HL-60 (cell line): ENCODE results near the gene IFI44L.

ENCODE experiments used
- DNase-seq, 2 experiments: peaks; one replicate each; pipeline ENCODE4 v3.0.0-alpha.2; 2010 to 2020; ENCODE audit warnings: low read depth in 1 of 2, low spot score in 1 of 2
- H3K27ac ChIP-seq: fragments of 250-450 bp; sonication (Bioruptor Pico); replicated peaks from 2 replicates; pipeline ENCODE4 v1.5.1; 2020; ENCODE audit warnings: mild to moderate bottlenecking, moderate library complexity
- H3K27me3 ChIP-seq: fragments of 250-450 bp; sonication (Bioruptor Pico); 2 replicates; pipeline ENCODE4 v1.5.1; 2021; ENCODE audit warnings: mild to moderate bottlenecking, moderate library complexity; ENCODE audit not compliant: insufficient read depth, poor library complexity, severe bottlenecking
- H3K4me3 ChIP-seq: replicated peaks from 2 replicates; pipeline ENCODE4 v1.5.1; 2011; ENCODE audit warnings: mild to moderate bottlenecking, control low read depth, low read length; ENCODE audit not compliant: insufficient read depth
- GABPA ChIP-seq: IDR thresholded peaks from 2 replicates; pipeline ENCODE4 v1.6.1; 2012; ENCODE audit warnings: low read depth
- POLR2AphosphoS5 ChIP-seq: IDR thresholded peaks from 2 replicates; pipeline ENCODE4 v1.6.1; 2012; ENCODE audit warnings: low read depth
- SPI1 ChIP-seq: IDR thresholded peaks from 2 replicates; pipeline ENCODE4 v1.6.1; 2012; ENCODE audit warnings: low read depth, mild to moderate bottlenecking, borderline replicate concordance
- TF ChIP-seq, protein P1 (sequence below): IDR thresholded peaks from 2 replicates; pipeline ENCODE4 v1.6.1; 2012; ENCODE audit warnings: low read depth; ENCODE audit not compliant: insufficient replicate concordance
- TF ChIP-seq, protein P2 (sequence below): IDR thresholded peaks from one replicate; pipeline ENCODE4 v1.5.1; 2011; ENCODE audit warnings: low read length, control low read depth, inconsistent platforms; ENCODE audit not compliant: insufficient read depth

IFI44L gene

GRCh38 chr1:78624035-78624434 is 3.8 kb downstream of the IFI44L start:
- no peak overlapping the region for H3K4me3 ChIP-seq
- H3K27ac ChIP-seq: no peak overlapping the region
- peaks cover 2% of the 10 kb centered on the region for H3K27me3 ChIP-seq
- TF ChIP-seq POLR2AphosphoS5 (no peak), GABPA (no peak), SPI1 (no peak)
- TF ChIP-seq, protein P1, sequence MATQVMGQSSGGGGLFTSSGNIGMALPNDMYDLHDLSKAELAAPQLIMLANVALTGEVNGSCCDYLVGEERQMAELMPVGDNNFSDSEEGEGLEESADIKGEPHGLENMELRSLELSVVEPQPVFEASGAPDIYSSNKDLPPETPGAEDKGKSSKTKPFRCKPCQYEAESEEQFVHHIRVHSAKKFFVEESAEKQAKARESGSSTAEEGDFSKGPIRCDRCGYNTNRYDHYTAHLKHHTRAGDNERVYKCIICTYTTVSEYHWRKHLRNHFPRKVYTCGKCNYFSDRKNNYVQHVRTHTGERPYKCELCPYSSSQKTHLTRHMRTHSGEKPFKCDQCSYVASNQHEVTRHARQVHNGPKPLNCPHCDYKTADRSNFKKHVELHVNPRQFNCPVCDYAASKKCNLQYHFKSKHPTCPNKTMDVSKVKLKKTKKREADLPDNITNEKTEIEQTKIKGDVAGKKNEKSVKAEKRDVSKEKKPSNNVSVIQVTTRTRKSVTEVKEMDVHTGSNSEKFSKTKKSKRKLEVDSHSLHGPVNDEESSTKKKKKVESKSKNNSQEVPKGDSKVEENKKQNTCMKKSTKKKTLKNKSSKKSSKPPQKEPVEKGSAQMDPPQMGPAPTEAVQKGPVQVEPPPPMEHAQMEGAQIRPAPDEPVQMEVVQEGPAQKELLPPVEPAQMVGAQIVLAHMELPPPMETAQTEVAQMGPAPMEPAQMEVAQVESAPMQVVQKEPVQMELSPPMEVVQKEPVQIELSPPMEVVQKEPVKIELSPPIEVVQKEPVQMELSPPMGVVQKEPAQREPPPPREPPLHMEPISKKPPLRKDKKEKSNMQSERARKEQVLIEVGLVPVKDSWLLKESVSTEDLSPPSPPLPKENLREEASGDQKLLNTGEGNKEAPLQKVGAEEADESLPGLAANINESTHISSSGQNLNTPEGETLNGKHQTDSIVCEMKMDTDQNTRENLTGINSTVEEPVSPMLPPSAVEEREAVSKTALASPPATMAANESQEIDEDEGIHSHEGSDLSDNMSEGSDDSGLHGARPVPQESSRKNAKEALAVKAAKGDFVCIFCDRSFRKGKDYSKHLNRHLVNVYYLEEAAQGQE: no peak
- TF ChIP-seq, protein P2, sequence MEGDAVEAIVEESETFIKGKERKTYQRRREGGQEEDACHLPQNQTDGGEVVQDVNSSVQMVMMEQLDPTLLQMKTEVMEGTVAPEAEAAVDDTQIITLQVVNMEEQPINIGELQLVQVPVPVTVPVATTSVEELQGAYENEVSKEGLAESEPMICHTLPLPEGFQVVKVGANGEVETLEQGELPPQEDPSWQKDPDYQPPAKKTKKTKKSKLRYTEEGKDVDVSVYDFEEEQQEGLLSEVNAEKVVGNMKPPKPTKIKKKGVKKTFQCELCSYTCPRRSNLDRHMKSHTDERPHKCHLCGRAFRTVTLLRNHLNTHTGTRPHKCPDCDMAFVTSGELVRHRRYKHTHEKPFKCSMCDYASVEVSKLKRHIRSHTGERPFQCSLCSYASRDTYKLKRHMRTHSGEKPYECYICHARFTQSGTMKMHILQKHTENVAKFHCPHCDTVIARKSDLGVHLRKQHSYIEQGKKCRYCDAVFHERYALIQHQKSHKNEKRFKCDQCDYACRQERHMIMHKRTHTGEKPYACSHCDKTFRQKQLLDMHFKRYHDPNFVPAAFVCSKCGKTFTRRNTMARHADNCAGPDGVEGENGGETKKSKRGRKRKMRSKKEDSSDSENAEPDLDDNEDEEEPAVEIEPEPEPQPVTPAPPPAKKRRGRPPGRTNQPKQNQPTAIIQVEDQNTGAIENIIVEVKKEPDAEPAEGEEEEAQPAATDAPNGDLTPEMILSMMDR: no peak
- no peak for DNase-seq

- no peak for DNase-seq
- TF ChIP-seq, protein P1: no peak
- no peak for TF ChIP-seq GABPA
- TF ChIP-seq, protein P2: no peak
- TF ChIP-seq POLR2AphosphoS5: no peak
- no peak for TF ChIP-seq SPI1
- no peak overlapping the region for H3K27ac ChIP-seq
- H3K27me3 ChIP-seq: peaks cover 2% of the 10 kb centered on the region
- no peak overlapping the region for H3K4me3 ChIP-seq
Measured at GRCh38 chr1:78627321-78627720, 7.1 kb downstream of the IFI44L start.

DNA sequence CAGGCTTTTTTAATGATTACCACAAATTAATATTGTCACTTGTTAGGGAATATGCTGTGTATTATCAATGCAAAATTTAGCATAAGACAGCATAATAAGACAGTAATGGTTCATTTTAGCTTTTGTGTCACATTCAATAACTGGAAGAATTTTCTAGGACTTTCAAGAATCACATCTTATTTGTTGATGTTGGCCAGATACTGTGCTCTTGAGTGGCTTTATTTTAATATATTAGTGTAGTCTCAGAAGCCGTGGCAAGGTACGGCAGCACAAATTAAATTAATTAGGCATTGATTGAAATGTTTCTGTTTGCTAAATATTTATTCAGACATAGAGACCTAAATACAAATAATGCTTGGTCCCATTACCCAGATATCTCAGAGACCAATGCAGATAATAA is 10.4 kb downstream of the IFI44L start:
- H3K4me3 ChIP-seq: no peak overlapping the region
- H3K27ac ChIP-seq: no peak overlapping the region
- peaks cover 2% of the 10 kb centered on the region for H3K27me3 ChIP-seq
- no peak for DNase-seq
- TF ChIP-seq POLR2AphosphoS5 (no peak), GABPA (no peak), SPI1 (no peak)
- TF ChIP-seq, protein P2: no peak
- TF ChIP-seq, protein P1: no peak
